IMR-90 (cell line): ENCODE results near the gene SPATA31D4. TPM values are rescaled to one million over a fixed set of nuclear protein-coding genes. Genes with fewer than 3 reads are reported as not detected.
"Not testable (repeated sequence)": the region's sequence is repeated elsewhere in the genome, so short reads cannot be mapped to it uniquely, and the experiment has no call there.

Source experiments
- ATAC-seq: fragments of 200-7000 bp; cut with Tn5 transposase; 2 replicates; pipeline ENCODE4 v1.9.1; 2020; ENCODE audit warnings: low read depth, mild to moderate bottlenecking, moderate library complexity
- BruUV-seq: library from RNA; stranded (reverse); fragments of 400-500 nt; replicated peaks from 2 replicates; lab custom pipeline; 2021; lab: Mats Ljungman, UMichigan
- CTCF ChIA-PET: fragments of 300-600 bp; formaldehyde crosslinking; extraction: SDS; loops from one replicate; lab custom pipeline; 2021; ENCODE audit warnings: antibody characterized with exemption; lab: Yijun Ruan, JAX
- POLR2A ChIA-PET: fragments of 300-600 bp; sonication (Branson Sonifier 250); formaldehyde crosslinking; loops from one replicate; lab custom pipeline; 2022; ENCODE audit warnings: antibody characterized with exemption; ENCODE audit not compliant: unreplicated experiment; lab: Charles Lee
- DNase-seq: peaks from one replicate; pipeline ENCODE4 v3.0.0; 2013
- H2AFZ ChIP-seq: replicated peaks from 2 replicates; pipeline ENCODE3; 2013; ENCODE audit warnings: low read length, mild to moderate bottlenecking; ENCODE audit not compliant: poor library complexity
- H2AK5ac ChIP-seq: 2 replicates; pipeline ENCODE4 v1.6.1; 2013; ENCODE audit warnings: low read depth, low read length, inconsistent platforms
- H2AK9ac ChIP-seq: replicated peaks from 2 replicates; pipeline ENCODE3; 2013; ENCODE audit warnings: mild to moderate bottlenecking, low read depth, low read length, moderate library complexity; ENCODE audit not compliant: poor library complexity
- H2BK120ac ChIP-seq: 2 replicates; pipeline ENCODE4 v1.6.1; 2013; ENCODE audit warnings: low read depth, low read length, inconsistent platforms
- H2BK15ac ChIP-seq: 3 replicates; pipeline ENCODE4 v1.6.1; 2013; ENCODE audit warnings: low read depth, low read length, inconsistent platforms
- H2BK20ac ChIP-seq: 2 replicates; pipeline ENCODE4 v1.6.1; 2013; ENCODE audit warnings: low read depth, mild to moderate bottlenecking, inconsistent platforms, low read length, moderate library complexity
- H2BK5ac ChIP-seq: 2 replicates; pipeline ENCODE4 v1.6.1; 2013; ENCODE audit warnings: mild to moderate bottlenecking, low read depth, low read length, inconsistent platforms; ENCODE audit not compliant: poor library complexity, severe bottlenecking
- H3K14ac ChIP-seq: replicated peaks from 2 replicates; pipeline ENCODE4 v1.6.1; 2013; ENCODE audit warnings: low read depth, low read length, inconsistent platforms
- H3K18ac ChIP-seq: 2 replicates; pipeline ENCODE4 v1.6.1; 2013; ENCODE audit warnings: low read depth, low read length, control low read depth
- H3K23ac ChIP-seq: 2 replicates; pipeline ENCODE4 v1.6.1; 2013; ENCODE audit warnings: low read depth, low read length, inconsistent platforms
- H3K27ac ChIP-seq: 2 replicates; pipeline ENCODE4 v1.5.1; 2013; ENCODE audit warnings: mild to moderate bottlenecking, control low read depth, low read length; ENCODE audit not compliant: insufficient read depth
- H3K27me3 ChIP-seq: 2 replicates; pipeline ENCODE4 v1.6.1; 2013; ENCODE audit warnings: low read length; ENCODE audit not compliant: control insufficient read depth, insufficient read depth
- H3K36me3 ChIP-seq: 2 replicates; pipeline ENCODE4 v1.6.1; 2013; ENCODE audit warnings: low read length, mixed read lengths; ENCODE audit not compliant: control insufficient read depth, insufficient read depth
- H3K4ac ChIP-seq: 2 replicates; pipeline ENCODE4 v1.6.1; 2013; ENCODE audit warnings: low read depth, low read length, inconsistent platforms
- H3K4me1 ChIP-seq: 2 replicates; pipeline ENCODE4 v1.6.1; 2013; ENCODE audit warnings: low read length, mixed read lengths; ENCODE audit not compliant: control insufficient read depth, insufficient read depth
- H3K4me2 ChIP-seq: 2 replicates; pipeline ENCODE4 v1.6.1; 2013; ENCODE audit warnings: low read depth, mild to moderate bottlenecking, control low read depth, low read length, moderate library complexity
- H3K4me3 ChIP-seq: 2 replicates; pipeline ENCODE4 v1.5.1; 2013; ENCODE audit warnings: low read depth, mild to moderate bottlenecking, control low read depth, low read length, moderate library complexity; ENCODE audit not compliant: insufficient read depth
- H3K56ac ChIP-seq: 2 replicates; pipeline ENCODE4 v1.6.1; 2013; ENCODE audit warnings: low read length, inconsistent platforms; ENCODE audit not compliant: insufficient read depth; ENCODE audit errors: extremely low read depth
- H3K79me1 ChIP-seq, 2 experiments: 2 replicates each; pipeline ENCODE4 v1.6.1; 2013; ENCODE audit warnings: low read length in 2 of 2, inconsistent platforms in 1 of 2, low read depth in 1 of 2
- H3K9ac ChIP-seq: 2 replicates; pipeline ENCODE4 v1.6.1; 2013; ENCODE audit warnings: low read depth, low read length, control low read depth
- H3K9me1 ChIP-seq: 2 replicates; pipeline ENCODE4 v1.6.1; 2013; ENCODE audit warnings: low read length, inconsistent platforms; ENCODE audit not compliant: insufficient read depth
- H3K9me3 ChIP-seq: 2 replicates; pipeline ENCODE4 v1.6.1; 2013; ENCODE audit warnings: low read length; ENCODE audit not compliant: control insufficient read depth, insufficient read depth
- H4K20me1 ChIP-seq: 2 replicates; pipeline ENCODE4 v1.6.1; 2013; ENCODE audit warnings: low read length, inconsistent platforms; ENCODE audit not compliant: insufficient read depth
- H4K5ac ChIP-seq: 2 replicates; pipeline ENCODE4 v1.6.1; 2013; ENCODE audit warnings: mild to moderate bottlenecking, low read depth, low read length, control low read depth
- H4K8ac ChIP-seq, 2 experiments: 2 replicates each; pipeline ENCODE4 v1.6.1; 2013; ENCODE audit warnings: low read depth in 2 of 2, low read length in 2 of 2, control low read depth in 1 of 2, inconsistent platforms in 1 of 2
- H4K91ac ChIP-seq: 2 replicates; pipeline ENCODE4 v1.6.1; 2013; ENCODE audit warnings: low read depth, low read length, inconsistent platforms; ENCODE audit not compliant: insufficient read depth
- WGBS, 2 experiments: methylation state at CpG; one replicate each; pipeline versions ENCODE4 v1.1.5 to v1.1.7; 2013; ENCODE audit warnings: missing lambda C conversion rate in 2 of 2; ENCODE audit not compliant: insufficient read length in 1 of 2; ENCODE audit errors: extremely low coverage in 2 of 2; 5-methylcytosine and 5-hydroxymethylcytosine counted together
- dilution Hi-C: fragments of 300-500 bp; cut with HindIII; formaldehyde crosslinking; loops from one replicate; pipeline ENCODE4 v1.14.3; 2018; ENCODE audit warnings: low sequenced_read_pairs; ENCODE audit not compliant: unreplicated experiment
- in situ Hi-C: fragments of 300-500 bp; cut with MboI; formaldehyde crosslinking; loops from 3 replicates; pipeline ENCODE4 v1.14.3; 2019; ENCODE audit warnings: low sequenced_read_pairs, inconsistent platforms, mixed read lengths
- intact Hi-C: fragments of 100-400 bp; cut with micrococcal nuclease; formaldehyde crosslinking; loops from 2 replicates; pipeline ENCODE4 v1.10.0; 2022
- polyA plus RNA-seq, 3 experiments: library from polyadenylated mRNA; depleted of rRNA; stranded (reverse); fragments of >200 nt; gene quantifications; 2 replicates each; pipeline ENCODE4 v1.2.3, GENCODE V29; 2012; ENCODE audit warnings: low replicate concordance in 1 of 3
- total RNA-seq: library from RNA; depleted of rRNA; stranded (reverse); fragments of >200 nt; gene quantifications from 2 replicates; pipeline ENCODE4 v1.2.3, GENCODE V29; 2012

Gene SPATA31D4
- total and polyA plus RNA-seq, 2 of the 4 experiments (the other 2 are of a cell fraction): not detected

- H4K20me1 ChIP-seq, H2BK20ac ChIP-seq, dilution Hi-C loops, in situ Hi-C loops, H4K8ac ChIP-seq, H3K27me3 ChIP-seq, H2BK120ac ChIP-seq, H3K4me1 ChIP-seq, H3K4me2 ChIP-seq, H2BK15ac ChIP-seq, H3K4me3 ChIP-seq, H2BK5ac ChIP-seq, CTCF ChIA-PET, H4K91ac ChIP-seq, H3K36me3 ChIP-seq, ATAC-seq, H3K27ac ChIP-seq, H3K9ac ChIP-seq, H2AK9ac ChIP-seq, H3K9me1 ChIP-seq, BruUV-seq, H4K5ac ChIP-seq, H3K23ac ChIP-seq, H3K9me3 ChIP-seq, H2AFZ ChIP-seq, H3K79me1 ChIP-seq, H3K56ac ChIP-seq, H3K4ac ChIP-seq, H3K18ac ChIP-seq, intact Hi-C loops, H2AK5ac ChIP-seq, H3K14ac ChIP-seq, POLR2A ChIA-PET, DNase-seq: not testable (repeated sequence)
- no CpG with 5 or more reads among the region's 3 CpGs for WGBS, 2 experiments
Observed at GRCh38 chr9:81933547-81933946, 5.3 kb downstream of the SPATA31D4 start.

GRCh38 chr9:81943393-81943792 is 15.2 kb downstream of the SPATA31D4 start, which contains the start of gene SPATA31D3:
Gene SPATA31D3, plus strand, starts transcription at chr9:81943500. Its CDS starts 86 bp downstream, at chr9:81943586.
- H4K91ac ChIP-seq, H2AK9ac ChIP-seq, POLR2A ChIA-PET, H2BK120ac ChIP-seq, H3K18ac ChIP-seq, H3K56ac ChIP-seq, H3K23ac ChIP-seq, H3K4me1 ChIP-seq, H4K8ac ChIP-seq, H3K4me3 ChIP-seq, H3K4me2 ChIP-seq, H2BK15ac ChIP-seq, H2AFZ ChIP-seq, H3K79me1 ChIP-seq, H2BK20ac ChIP-seq, H4K5ac ChIP-seq, dilution Hi-C loops, H3K9me1 ChIP-seq, BruUV-seq, H2BK5ac ChIP-seq, H3K4ac ChIP-seq, CTCF ChIA-PET, H3K27ac ChIP-seq, H3K14ac ChIP-seq, H3K36me3 ChIP-seq, H3K9ac ChIP-seq, H3K9me3 ChIP-seq, DNase-seq, H4K20me1 ChIP-seq, H3K27me3 ChIP-seq, in situ Hi-C loops, intact Hi-C loops, H2AK5ac ChIP-seq: not testable (repeated sequence)
- peak; percentile 63 for ATAC-seq
- WGBS, 2 experiments: no CpG with 5 or more reads among the region's 2 CpGs
